Posterior vena cava (tissue), 2 donors: ENCODE measurements around the gene GPN1. TPM values are rescaled to one million over a fixed set of nuclear protein-coding genes. Genes with fewer than 3 reads are reported as not detected.

Experiments used
- total RNA-seq, 2 donors: library from RNA; stranded (reverse); fragmentation: NEBNext Ultra II Directional; extraction: Animal tissue kit (Norgen Biotek cat#: 25700); gene quantifications; one replicate each; pipeline ENCODE4 v1.2.1, GENCODE V29; 2021
- donor health status: DM: yes; HTN: yes; CAD: no.
- donor health status: DM: yes; HTN: yes; CAD: no.

Gene GPN1
- total RNA-seq, 2 donors from 2014 or later: 17.9 to 18.3 TPM

Other genes with a start within 250 kb of the GPN1 start
- gene ZNF513, start 248.3 kb upstream of the GPN1 start, total RNA-seq: 10 to 100 TPM; 15.6 to 15.7 TPM
- 10 to 100 TPM; 38.8 to 41.6 TPM for gene PPM1G, start 219.5 kb upstream of the GPN1 start, total RNA-seq
- 10 to 100 TPM; 72.9 to 88.1 TPM for gene NRBP1, start 200.4 kb upstream of the GPN1 start, total RNA-seq
- gene KRTCAP3, start 186.7 kb upstream of the GPN1 start, total RNA-seq: 1 to 10 TPM in 1 of 2 donors, under 1 TPM in 1; 0.46 to 1.4 TPM
- 10 to 100 TPM; 15.8 to 23.4 TPM for gene IFT172, start 139.3 kb upstream of the GPN1 start, total RNA-seq
- 10 to 100 TPM; 11.7 to 22.1 TPM for gene FNDC4, start 133.8 kb upstream of the GPN1 start, total RNA-seq
- gene GCKR, start 132.2 kb upstream of the GPN1 start, total RNA-seq: 1 to 10 TPM in 1 of 2 donors, under 1 TPM in 1; 0.65 to 2.9 TPM
- 10 to 100 TPM; 25.2 to 27.4 TPM for gene ZNF512, start 46.0 kb upstream of the GPN1 start, total RNA-seq
- 1 to 10 TPM; 3.3 to 4.3 TPM for gene CCDC121, start within 50 bp of the GPN1 start, total RNA-seq
- gene SUPT7L, start 34.6 kb downstream of the GPN1 start, total RNA-seq: 10 to 100 TPM; 18.4 to 22.8 TPM
- gene SLC4A1AP, start 34.8 kb downstream of the GPN1 start, total RNA-seq: 10 to 100 TPM; 15.0 to 17.2 TPM
- gene MRPL33, start 142.7 kb downstream of the GPN1 start, total RNA-seq: 10 to 100 TPM; 88.8 to 93.0 TPM